ENCODE results near the gene CPXM2. TPM values are rescaled to one million over a fixed set of nuclear protein-coding genes. Genes with fewer than 3 reads are reported as not detected.

The CPXM2 gene
- total and polyA plus RNA-seq, 2 donors (not counting 1 experiment from before 2014, with no cell fraction given) = 3.1 to 48.1 TPM

GRCh38 chr10:123718544-123719060 is 173.0 kb downstream of the CPXM2 start:
- H3K27ac ChIP-seq (ENCODE audit: insufficient read depth, low read length) = no peak overlapping the region
- H4K20me1 ChIP-seq (ENCODE audit: control insufficient read depth, extremely low read depth, insufficient read depth, low read length) = no peaks in the 10 kb centered on the region
- H3K27me3 ChIP-seq (ENCODE audit: control insufficient read depth, insufficient read depth, low read length) = no peaks in the 10 kb centered on the region
- no peak overlapping the region for H2AFZ ChIP-seq (ENCODE audit: low read length)
- H3K36me3 ChIP-seq (ENCODE audit: control insufficient read depth, insufficient read depth, low read length) = no peaks in the 10 kb centered on the region
- no peak for TF ChIP-seq EZH2 (IDR thresholded peaks at IDR 0.05; ENCODE audit: low read length, missing control alignments)
- no peak for TF ChIP-seq CTCF (conservative IDR thresholded peaks at IDR 0.05 in 1 of 2, IDR thresholded peaks at IDR 0.05 in 1 of 2; ENCODE audit: low read depth in 1 of 2, low read length in 2 of 2)
- no peak overlapping the region for H3K9ac ChIP-seq (ENCODE audit: insufficient read depth, low read length)
- H3K4me2 ChIP-seq (ENCODE audit: extremely low read depth, insufficient read depth, low read length) = no peak overlapping the region
- no peak overlapping the region for H3K4me3 ChIP-seq (replicated peaks in 1 of 4; ENCODE audit: control extremely low read depth in 1 of 4, insufficient read depth in 1 of 4, low read depth in 3 of 4, low read length in 4 of 4)
- H3K79me2 ChIP-seq (ENCODE audit: control insufficient read depth, insufficient read depth, low read length) = no peaks in the 10 kb centered on the region
- H3K9me3 ChIP-seq (ENCODE audit: control insufficient read depth, insufficient read depth, low read depth, low read length) = no peaks in the 10 kb centered on the region
- H3K4me1 ChIP-seq (ENCODE audit: control insufficient read depth, extremely low read depth, insufficient read depth, low read length) = no peaks in the 10 kb centered on the region
- no peak for DNase-seq (ENCODE audit: low read depth in 2 of 2)

GRCh38 chr10:123717336-123717735 is 174.3 kb downstream of the CPXM2 start:
- H3K36me3 ChIP-seq (ENCODE audit: control insufficient read depth, insufficient read depth, low read length) = no peaks in the 10 kb centered on the region
- DNase-seq (ENCODE audit: low read depth in 2 of 2) = no peak
- H3K27ac ChIP-seq (ENCODE audit: insufficient read depth, low read length) = no peak overlapping the region
- H3K79me2 ChIP-seq (ENCODE audit: control insufficient read depth, insufficient read depth, low read length) = no peaks in the 10 kb centered on the region
- no peak overlapping the region for H3K9ac ChIP-seq (ENCODE audit: insufficient read depth, low read length)
- TF ChIP-seq CTCF (conservative IDR thresholded peaks at IDR 0.05 in 1 of 2, IDR thresholded peaks at IDR 0.05 in 1 of 2; ENCODE audit: low read depth in 1 of 2, low read length in 2 of 2) (no peak), EZH2 (IDR thresholded peaks at IDR 0.05; ENCODE audit: low read length, missing control alignments) (no peak)
- H3K4me1 ChIP-seq (ENCODE audit: control insufficient read depth, extremely low read depth, insufficient read depth, low read length) = no peaks in the 10 kb centered on the region
- no peaks in the 10 kb centered on the region for H3K27me3 ChIP-seq (ENCODE audit: control insufficient read depth, insufficient read depth, low read length)
- no peak overlapping the region for H3K4me2 ChIP-seq (ENCODE audit: extremely low read depth, insufficient read depth, low read length)
- H4K20me1 ChIP-seq (ENCODE audit: control insufficient read depth, extremely low read depth, insufficient read depth, low read length) = no peaks in the 10 kb centered on the region
- H3K4me3 ChIP-seq (replicated peaks in 1 of 4; ENCODE audit: control extremely low read depth in 1 of 4, insufficient read depth in 1 of 4, low read depth in 3 of 4, low read length in 4 of 4) = no peak overlapping the region
- H2AFZ ChIP-seq (ENCODE audit: low read length) = no peak overlapping the region
- no peaks in the 10 kb centered on the region for H3K9me3 ChIP-seq (ENCODE audit: control insufficient read depth, insufficient read depth, low read depth, low read length)

- H3K79me2 ChIP-seq (ENCODE audit: control insufficient read depth, insufficient read depth, low read length) = no peaks in the 10 kb centered on the region
- TF ChIP-seq EZH2 (IDR thresholded peaks at IDR 0.05; ENCODE audit: low read length, missing control alignments) (no peak), CTCF (conservative IDR thresholded peaks at IDR 0.05 in 1 of 2, IDR thresholded peaks at IDR 0.05 in 1 of 2; ENCODE audit: low read depth in 1 of 2, low read length in 2 of 2) (no peak)
These were observed 176.1 kb downstream of the CPXM2 start for GRCh38 chr10:123715546-123715945.

More at GRCh38 chr10:123715546-123715945, 176.1 kb downstream of the CPXM2 start:
- DNase-seq (ENCODE audit: low read depth in 2 of 2) = no peak
- Histone ChIP-seq H2AFZ (ENCODE audit: low read length) (no peak overlapping the region), H3K9me3 (ENCODE audit: control insufficient read depth, insufficient read depth, low read depth, low read length) (no peaks in the 10 kb centered on the region), H4K20me1 (ENCODE audit: control insufficient read depth, extremely low read depth, insufficient read depth, low read length) (no peaks in the 10 kb centered on the region), H3K36me3 (ENCODE audit: control insufficient read depth, insufficient read depth, low read length) (no peaks in the 10 kb centered on the region), H3K9ac (ENCODE audit: insufficient read depth, low read length) (no peak overlapping the region), H3K27ac (ENCODE audit: insufficient read depth, low read length) (no peak overlapping the region), H3K4me3 (replicated peaks in 1 of 4; ENCODE audit: control extremely low read depth in 1 of 4, insufficient read depth in 1 of 4, low read depth in 3 of 4, low read length in 4 of 4) (no peak overlapping the region), H3K27me3 (ENCODE audit: control insufficient read depth, insufficient read depth, low read length) (no peaks in the 10 kb centered on the region), H3K4me2 (ENCODE audit: extremely low read depth, insufficient read depth, low read length) (no peak overlapping the region), H3K4me1 (ENCODE audit: control insufficient read depth, extremely low read depth, insufficient read depth, low read length) (no peaks in the 10 kb centered on the region)
